Stimulated activated CD4-positive, alpha-beta T cell treated with anti-CD3 and anti-CD28 coated beads, TNF-alpha, amount 100 ng/mL, for 24 hours (primary cell): ENCODE results near the gene DMC1.
"Not testable (repeated sequence)": the region's sequence is repeated elsewhere in the genome, so short reads cannot be mapped to it uniquely, and the experiment has no call there.

Experiments used
- DNase-seq, 3 experiments: peaks; one replicate each; pipeline ENCODE4 v3.0.0-alpha.2; 2020; ENCODE audit warnings: low read depth in 3 of 3

DMC1 gene, protein sequence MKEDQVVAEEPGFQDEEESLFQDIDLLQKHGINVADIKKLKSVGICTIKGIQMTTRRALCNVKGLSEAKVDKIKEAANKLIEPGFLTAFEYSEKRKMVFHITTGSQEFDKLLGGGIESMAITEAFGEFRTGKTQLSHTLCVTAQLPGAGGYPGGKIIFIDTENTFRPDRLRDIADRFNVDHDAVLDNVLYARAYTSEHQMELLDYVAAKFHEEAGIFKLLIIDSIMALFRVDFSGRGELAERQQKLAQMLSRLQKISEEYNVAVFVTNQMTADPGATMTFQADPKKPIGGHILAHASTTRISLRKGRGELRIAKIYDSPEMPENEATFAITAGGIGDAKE

DNA sequence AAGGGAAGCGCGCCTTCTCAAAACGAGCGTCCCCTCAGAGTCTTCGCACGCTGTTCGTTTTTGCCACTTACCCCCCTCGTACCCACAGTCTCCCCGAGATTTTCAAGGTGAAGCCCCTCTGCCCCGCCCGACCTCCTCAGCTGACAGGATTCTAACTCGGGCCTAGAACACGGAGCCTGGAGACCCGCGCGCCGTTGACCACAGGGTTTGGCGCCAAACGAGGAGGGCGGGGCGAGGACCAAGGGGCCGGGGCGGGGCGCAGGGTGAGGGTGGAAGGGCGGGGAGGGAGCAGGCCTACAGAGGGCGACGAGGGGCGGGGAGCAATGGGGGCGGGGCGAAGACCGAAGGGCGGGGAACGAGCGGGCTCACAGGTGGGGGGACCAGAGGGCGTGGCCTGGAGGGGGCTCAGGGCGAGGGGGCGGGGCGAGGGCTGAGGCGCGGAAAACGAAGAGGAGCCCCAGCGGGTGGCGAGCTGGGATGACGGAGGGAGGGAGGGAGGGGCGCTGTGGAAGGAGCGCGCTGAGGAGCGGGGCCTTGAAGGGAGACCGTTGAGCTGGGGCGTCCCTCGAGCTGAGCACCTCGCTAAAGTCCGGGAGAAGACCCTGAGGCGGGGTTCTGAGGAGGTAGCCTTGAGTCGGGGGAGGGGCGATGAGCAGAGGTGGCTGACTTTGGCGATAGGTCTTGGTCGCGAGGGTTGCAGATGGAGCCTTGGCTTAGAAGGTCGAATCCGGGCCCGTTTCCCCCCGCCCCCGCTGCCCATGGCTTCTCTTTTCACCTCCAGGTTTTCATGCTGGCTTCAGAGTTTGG, at the start of gene DMC1:
TSS of gene DMC1 (minus strand) at position 212 of the 807 bp plus-strand sequence. CDS start 1,927 bp downstream, outside the sequence.
- DNase-seq: peak; percentile 93 to 99 (median 96)

DNA sequence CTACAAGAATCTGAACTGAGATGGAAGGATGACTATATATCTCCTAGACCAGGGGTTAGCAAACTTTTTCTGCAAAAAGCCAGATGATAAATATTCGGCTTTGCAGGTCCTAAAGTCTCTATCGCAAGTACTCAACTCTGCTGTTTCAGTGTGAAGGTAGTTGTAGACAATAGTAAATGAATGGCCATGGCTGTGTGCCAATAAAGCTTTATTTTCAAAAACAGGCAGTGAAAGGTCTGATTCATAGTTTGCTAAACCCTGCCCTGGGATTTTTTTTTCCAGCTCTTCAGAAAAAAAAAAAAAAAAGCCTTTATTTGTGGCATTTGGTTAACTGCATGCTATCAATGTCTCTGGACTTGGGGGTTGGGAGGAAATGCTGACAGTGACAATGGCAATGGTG, 48.7 kb upstream of the DMC1 start:
- no peak for DNase-seq

DNA sequence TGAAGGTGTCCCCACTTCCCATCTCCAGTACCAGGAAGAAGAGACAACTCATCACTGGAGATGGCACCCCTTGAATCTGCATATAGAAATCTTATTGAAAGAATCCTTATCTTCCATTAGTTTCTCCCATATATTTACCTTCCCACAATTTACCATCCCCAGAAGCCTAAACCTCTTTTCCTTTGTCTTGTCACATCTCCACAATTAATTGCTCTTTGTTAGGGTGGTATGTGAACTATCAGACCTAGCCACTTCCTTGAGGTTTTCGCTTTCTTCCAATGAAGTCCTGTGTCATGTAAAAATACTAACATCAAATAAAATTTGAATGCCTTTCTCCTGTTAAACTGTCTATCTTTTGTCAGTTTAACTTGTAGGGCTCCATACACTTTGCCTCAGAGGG, 48.3 kb upstream of the DMC1 start:
- no peak for DNase-seq

DNA sequence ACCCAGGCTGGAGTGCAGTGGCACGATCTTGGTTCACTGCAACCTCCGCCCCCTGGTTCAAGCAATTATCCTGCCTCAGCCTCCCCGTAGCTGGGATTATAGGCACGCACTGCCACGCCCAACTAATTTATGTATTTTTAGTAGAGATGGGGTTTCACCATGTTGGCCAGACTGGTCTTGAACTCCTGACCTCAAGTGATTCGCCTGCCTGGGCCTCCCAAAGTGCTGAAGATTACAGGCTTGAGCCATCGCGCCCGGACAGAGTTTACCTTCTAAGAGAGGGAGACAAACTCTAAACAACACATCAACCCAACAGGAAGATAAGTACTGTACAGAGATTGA, 45.1 kb upstream of the DMC1 start:
- DNase-seq: not testable (repeated sequence)

DNA sequence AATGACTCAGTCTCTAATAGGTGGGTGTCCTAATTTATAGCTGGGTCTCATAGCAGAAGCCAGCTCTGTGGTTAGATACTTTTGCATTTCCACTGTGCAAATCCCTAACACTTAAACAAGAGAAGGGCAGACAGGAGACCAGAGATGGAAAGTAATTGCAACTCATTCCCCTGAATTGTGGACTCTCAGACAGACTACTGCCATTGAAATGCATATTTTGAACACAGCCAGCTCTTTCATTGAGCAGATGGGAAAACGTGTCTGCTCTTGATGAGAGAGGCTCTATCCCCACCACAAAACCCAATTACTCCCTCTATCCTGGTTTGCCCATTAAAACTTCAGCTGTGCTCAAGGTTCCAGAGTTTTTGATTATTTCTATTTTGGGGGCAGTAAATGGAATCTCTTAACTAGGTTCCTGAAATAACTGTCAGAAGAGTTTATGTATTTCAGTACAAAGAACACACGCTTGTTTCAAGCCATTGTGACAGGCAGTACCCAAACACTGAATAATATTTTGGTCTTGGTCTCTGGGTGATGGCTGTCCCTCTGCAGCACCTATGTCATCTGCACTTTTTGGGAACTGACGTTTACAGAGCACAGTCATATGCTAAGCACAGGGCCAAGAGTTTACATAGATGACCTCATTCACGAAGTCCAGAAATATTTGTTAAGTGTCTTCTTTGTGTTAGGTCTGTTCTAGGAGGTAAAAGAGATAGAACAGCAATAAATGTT, 44.5 kb upstream of the DMC1 start:
- no peak for DNase-seq

DNA sequence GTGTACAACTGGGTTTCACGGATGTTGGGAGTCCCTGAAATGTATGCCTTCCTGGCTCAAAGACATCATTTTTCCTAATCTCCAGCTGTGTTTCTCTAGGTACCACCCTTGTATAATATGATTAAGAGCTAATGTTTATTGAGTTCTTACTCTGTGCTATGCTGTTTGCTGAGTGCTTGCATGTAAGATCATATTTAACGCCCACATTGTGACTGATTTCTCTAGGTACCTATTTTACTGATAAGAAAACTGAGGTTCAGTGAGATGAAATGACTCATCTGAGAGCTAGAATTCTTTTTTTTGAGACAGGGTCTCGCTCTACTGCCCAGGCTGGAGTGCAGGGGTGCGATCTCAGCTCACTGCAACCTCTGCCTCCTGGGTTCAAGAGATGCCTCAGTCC, 43.6 kb upstream of the DMC1 start:
- no peak for DNase-seq

DNA sequence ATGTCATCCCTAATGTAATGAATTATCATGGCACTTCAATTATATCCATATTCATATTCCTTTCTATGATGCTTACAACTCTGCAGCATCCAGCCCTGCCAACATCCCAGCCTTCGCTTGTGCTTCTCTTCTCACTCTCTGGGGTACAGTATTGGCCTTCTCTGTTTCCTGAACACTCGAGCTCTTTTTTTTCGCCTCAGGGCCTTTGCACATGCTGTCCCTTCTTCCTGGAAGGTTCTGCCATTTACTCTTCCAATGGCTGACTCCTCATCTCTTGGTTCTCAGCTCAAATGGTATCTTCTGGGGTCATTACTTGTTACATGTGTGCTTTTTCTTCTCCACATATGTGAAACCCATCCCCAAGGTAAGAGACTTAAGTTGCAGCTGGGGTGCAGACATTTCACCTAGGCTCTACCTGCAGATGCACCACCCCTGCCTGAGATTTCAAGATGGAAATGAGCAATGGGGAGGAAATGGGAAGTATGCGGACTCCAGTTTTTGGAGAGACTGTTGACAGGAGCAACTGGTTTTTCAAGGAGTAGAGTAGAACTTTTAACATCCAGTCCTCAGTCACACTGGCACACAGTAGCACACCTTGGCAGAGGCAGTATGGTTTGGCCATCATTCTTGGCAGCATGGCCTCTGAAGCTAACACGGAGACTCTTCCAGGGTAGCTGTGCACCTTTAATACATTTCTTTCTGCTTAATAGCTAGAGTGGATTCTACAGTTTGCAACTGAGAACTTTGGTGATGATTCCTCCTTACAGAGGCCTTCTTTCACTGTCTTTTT, 42.4 kb upstream of the DMC1 start:
- no peak for DNase-seq

DNA sequence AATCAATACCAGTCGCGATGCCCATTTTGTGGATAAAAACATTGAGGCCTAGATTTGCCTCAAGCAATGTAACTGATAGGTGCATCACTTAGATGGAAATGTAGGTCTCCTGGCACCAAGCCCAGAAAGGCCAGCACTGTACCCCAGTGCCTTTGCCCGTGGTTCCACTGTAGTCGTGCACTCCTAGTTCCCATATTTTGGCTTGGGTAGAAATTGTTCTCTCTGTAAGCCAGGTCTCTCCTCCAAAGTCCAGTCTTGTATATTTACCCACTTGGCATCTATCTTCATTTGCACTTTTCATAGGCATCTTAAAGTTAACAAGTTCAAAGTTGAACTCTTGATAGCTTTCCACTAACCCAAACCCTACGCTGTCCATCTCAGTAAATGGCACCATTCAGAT, 41.6 kb upstream of the DMC1 start:
- DNase-seq: no peak

DNA sequence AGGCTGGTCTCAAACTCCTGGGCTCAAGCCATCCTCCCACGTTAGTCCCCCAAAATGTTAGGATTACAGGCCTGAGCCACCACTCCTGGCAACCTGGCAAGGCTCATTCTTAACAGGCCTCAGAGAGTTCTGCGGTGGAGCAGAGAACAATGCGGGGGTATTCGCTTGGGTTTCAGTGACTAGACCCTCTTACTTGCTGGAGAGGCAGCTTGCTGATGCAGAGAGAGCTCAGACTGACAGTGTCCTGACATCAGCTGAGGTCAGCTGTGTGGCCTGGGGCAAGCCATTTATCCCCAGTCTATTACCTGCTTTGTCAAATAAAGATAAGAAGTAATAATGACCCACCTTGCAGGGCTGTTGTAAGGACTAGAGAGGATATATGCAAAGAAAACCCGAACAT, 40.3 kb upstream of the DMC1 start:
- DNase-seq: no peak

DNA sequence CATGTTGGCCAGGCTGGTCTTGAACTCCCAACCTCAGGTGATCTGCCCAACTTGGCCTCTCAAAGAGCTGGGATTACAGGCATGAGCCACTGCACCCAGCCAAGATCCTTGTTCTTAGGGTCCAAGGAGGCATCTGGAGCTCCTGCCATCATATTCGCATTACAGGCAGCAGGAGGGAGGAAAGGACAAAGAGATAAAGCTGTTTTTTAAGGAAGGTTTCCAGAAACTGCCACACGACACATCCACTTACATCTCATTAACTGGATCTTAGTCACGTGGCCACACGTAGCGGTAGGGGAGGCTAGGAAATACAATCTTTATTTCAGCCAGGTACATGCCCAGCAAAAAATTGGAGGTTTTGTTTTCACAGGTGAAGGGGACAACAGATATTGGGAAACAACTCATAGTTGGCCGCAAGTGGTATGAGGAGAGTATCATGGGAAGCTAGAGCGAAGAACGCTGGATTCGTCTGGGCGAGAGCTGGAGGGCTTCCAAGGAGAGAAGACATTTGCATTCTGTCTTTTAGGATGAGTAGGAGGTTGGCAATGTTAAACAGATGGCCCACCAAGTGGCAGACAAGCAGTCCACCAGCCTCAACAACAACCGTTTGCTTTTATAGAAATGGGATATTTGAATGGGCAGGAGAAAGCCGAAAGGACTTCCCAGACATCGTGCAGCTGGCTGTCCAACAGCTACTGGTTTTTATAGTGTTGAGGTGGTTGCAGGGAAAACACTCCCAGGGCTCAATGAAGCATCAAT, 39.2 kb upstream of the DMC1 start:
- DNase-seq: no peak

DNA sequence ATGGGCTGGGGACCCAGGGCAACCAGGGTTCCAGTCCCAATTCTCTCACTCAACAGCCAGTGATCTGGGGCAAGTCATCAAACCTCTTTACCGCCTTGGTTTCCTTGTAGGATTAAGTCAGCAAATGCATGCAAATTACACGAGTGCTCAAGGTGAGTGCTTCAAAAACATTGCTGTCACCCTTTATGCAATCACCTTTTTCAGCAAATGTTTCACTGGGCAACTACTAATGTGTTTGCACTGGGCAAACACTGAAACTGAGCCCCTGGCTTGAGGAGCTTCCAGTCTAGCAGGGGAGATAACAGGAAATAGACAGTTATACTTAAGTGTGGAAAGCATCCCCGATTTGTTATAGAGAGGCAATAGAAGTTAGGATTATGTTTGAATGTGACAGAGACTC, 37.7 kb upstream of the DMC1 start:
- no peak for DNase-seq

DNA sequence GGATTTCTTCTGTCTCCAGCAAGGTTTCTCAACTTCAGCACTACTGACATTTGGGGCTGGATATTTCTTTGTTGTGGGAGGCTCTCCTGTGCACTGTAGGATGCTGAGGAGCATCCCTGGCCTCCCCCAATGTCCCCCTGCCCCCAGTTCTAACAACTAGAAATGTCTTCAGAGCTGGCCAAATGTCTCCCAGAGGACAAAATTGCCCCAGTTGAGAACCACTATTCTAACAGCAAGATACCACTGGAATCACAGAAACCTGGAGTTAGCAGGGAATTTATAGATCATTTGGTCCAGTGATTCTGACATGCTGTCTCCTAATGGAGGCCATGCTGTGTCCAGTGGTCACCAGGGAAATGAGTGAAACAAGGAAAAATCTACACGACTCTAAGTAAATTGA, 32.2 kb upstream of the DMC1 start:
- no peak for DNase-seq

DNA sequence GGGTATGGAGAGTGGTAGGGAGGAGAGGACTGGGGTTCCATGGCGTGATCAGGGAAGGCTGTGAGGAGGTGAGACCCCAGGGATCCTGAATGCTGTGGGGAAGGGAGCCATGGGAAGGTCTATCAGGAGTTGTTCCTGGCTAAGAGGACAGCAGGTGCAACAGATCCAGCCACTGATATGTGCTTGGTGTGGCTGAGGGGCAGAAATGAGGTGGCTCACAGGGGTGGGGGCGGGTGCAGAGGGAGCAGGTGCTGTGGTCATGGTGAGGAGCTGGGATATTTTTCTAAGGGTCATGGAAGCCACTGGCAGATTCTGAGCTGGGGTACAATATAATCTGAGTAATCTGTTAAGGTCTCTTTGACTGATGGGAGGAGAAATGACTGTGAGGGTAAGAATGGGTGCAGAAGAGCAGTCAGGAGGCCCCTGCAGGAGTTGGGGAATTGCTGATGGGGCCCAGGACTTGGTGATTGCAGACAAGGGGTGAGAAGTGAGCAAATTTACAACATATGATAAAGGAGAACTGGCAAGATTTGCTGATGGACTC, 31.3 kb upstream of the DMC1 start:
- DNase-seq: no peak

DNA sequence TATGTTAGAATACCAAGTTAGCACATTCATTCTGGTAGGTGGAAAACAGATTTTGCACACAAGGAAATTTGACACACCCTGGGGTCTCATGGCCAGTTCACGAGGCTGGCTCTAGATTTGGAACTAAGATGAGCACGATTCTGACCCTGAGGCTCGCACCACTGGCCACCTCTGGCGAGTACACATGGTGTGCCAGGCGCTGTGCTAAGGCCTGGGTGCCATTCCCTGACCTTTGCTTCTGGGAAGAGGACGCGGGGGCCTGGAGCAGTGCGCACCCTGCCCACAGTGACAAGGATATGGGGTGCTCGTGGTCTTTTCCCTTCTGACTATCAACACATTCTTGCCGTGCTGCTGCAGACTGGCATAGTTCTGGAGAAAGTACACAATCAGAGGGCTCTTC, 29.5 kb upstream of the DMC1 start:
- no peak for DNase-seq

DNA sequence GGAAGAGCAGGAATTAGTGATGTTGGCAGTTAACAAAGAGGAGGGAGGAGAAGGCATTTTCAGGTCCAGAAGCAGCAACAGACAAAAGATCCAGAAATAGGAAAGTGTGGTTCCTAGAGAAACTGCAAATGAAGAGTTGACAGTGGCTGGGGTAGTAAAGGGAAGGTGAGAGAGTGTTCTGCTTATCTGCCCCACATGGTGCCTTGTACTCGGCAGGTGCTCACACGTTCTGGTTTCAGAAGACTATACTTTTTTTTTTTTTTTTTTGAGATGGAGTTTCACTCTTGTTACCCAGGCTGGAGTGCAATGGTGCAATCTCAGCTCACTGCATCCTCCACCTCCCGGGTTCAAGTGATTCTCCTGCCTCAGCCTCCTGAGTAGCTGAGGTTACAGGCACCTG, 12.9 kb upstream of the DMC1 start:
- DNase-seq: not testable (repeated sequence)

DNA sequence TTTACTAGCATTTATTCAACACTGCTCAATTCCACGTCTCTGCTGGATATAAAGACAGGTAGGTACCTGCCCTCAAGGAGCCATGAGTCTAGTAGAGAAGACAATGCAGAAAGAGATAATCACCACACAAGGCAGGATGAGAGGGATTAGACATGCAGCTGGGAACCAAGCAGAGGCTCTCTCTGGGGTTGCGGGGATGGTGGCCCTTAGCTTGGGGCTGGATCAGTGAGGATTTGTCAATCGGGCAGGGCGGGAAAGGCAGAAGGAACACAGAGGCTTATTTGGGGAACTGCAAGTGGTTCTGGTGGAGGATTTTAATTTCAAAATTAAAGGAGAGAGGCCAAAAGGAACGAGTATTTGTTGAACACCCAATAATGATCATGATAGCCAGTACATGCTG, 8.5 kb upstream of the DMC1 start:
- no peak for DNase-seq

DNA sequence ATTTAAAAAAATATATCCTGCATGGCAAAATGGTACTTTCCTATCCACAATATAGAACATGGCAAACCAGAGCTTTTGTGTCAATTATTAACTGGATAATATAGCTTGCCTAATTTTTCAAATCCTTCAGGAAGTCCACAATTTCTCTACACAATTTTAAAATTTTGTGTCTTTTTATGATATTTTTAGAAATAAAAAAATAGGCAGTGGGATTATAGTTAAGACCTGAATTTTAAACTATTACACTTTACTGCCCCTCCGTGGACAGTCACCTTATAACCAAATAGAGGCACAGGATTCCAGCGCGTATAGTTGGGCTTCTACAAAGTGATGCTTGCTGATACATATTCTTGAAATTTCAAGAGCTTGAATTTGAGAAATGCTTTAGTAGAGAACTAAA, 2.1 kb upstream of the DMC1 start:
- DNase-seq: peak in 1 of 3 experiments; percentile 4

DNA sequence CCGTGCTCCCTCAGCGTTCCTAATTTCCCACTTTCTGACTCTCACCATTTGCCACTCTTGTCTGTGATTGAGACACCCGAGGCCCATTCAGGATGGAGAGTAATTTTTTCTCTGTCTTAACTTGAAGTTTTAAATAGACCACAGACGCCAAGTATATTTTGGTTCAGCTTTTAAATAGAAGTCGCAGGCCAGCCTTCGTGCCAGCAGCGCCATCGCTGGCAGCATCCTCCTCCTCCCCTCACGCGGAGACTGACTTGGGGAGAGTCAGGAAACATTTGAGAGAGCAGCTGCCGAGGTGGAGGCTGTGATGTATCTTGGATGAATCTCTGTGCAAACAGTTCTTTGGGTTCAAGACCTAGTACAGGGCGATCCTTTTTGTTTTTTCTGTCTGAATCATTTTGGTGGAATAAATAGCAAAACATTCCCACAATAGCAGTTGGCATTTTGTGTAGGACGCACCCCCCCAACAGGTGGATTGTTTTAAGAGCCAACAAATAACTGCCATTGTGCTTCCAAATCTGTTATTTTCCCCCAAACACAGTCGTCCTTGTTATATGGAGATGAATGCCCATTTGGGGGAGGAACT, 889 bp upstream of the DMC1 start:
- peak in 1 of 3 experiments; percentile 34 for DNase-seq

DNA sequence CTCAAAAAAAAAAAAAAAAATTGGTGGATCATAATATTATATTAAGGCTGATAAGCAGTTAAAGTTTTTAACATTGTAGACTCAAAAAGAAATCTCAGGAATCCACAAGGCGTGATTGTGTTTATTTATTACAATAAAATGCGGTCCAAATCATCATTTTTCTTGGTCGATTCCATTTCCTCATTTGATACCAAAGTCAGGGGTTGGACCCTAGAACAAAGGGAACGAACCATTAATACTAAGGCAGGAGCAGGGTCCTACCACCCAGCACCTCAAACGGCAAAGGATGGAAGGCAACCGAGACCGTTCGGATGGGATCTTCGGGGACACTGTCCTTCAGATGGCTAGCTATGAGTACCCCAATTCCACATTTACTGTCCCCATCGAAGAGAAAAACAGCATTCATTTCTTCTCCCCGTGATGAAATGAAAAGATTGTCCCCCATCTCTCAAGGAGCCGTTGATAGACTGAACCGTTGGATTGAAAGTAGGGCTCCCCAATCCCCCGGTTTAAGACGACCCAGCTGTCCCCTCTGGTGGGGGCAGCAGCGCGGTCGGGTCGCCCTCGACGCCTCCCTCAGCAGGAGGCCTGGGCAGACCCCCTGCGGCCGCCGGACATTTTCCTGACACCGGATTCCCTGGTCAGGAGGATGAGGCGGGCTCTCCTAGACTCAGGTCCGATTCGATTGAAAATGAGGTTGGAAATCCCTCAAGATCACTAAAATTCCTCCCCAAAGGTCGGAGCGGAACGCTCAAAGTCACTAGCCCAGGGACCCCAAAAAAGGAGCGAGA, 607 bp downstream of the DMC1 start:
- DNase-seq: peak in 1 of 3 experiments; percentile 11
